Gastroesophageal sphincter (tissue), 3 donors: ENCODE data around the gene RFNG.

ENCODE experiments used
- POLR2A ChIP-seq, 2 donors: fragments of 450-650 bp; IDR thresholded peaks; one replicate each; pipeline ENCODE4 v1.6.1; 2017; ENCODE audit warnings: antibody characterized with exemption in 2 of 2, mild to moderate bottlenecking in 2 of 2, moderate library complexity in 1 of 2
- TF ChIP-seq, protein P1 (sequence below), 4 experiments: fragments of 200-600 bp in 2 of 4; fragments of 450-650 bp in 2 of 4; sonication (generic) in 1 of 4; IDR thresholded peaks; one replicate each; pipeline ENCODE4 v1.5.1; 2017 to 2019; ENCODE audit warnings: antibody characterized with exemption in 4 of 4, mild to moderate bottlenecking in 2 of 4, moderate library complexity in 2 of 4

DNA sequence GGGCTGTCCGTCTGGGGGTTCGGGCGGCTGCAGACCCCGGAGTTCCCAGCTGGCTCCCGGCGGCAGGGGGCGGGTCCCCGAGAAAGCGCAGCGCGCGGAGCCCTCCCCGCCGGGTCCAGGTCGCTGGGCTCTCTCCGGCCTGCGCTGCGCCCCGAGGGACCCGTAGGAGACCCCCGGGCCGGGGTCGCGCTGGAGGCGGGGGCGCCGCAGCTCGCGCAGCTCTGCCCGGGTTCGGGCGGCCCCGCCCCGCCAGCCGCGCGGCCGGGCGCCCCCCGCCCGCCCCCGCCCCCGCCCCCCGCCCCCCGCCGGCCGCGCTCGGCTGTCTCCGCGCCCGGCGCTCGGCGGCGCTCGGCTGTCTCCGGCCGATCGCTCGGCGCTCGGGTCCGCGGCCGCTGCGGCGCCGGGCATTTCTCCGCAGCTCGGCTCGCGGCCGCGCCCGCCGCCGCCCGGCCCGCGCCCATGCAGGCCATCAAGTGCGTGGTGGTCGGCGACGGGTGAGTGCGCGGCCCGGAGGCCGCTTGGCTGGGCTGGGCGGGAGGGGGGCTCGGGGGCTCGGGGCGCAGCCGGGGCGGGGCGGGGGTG is 20.2 kb downstream of the RFNG start, which contains the start of gene RAC3:
- TF ChIP-seq, protein P1, sequence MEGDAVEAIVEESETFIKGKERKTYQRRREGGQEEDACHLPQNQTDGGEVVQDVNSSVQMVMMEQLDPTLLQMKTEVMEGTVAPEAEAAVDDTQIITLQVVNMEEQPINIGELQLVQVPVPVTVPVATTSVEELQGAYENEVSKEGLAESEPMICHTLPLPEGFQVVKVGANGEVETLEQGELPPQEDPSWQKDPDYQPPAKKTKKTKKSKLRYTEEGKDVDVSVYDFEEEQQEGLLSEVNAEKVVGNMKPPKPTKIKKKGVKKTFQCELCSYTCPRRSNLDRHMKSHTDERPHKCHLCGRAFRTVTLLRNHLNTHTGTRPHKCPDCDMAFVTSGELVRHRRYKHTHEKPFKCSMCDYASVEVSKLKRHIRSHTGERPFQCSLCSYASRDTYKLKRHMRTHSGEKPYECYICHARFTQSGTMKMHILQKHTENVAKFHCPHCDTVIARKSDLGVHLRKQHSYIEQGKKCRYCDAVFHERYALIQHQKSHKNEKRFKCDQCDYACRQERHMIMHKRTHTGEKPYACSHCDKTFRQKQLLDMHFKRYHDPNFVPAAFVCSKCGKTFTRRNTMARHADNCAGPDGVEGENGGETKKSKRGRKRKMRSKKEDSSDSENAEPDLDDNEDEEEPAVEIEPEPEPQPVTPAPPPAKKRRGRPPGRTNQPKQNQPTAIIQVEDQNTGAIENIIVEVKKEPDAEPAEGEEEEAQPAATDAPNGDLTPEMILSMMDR (IDR thresholded peaks at IDR 0.05), result no peak
- TF ChIP-seq POLR2A (IDR thresholded peaks at IDR 0.05), result no peak
